H1 (cell line): ENCODE measurements around the gene TMEM108. TPM values are rescaled to one million over a fixed set of nuclear protein-coding genes. Genes with fewer than 3 reads are reported as not detected.

Source experiments
- CTCF ChIA-PET: fragments of 300-600 bp; sonication (Branson Sonifier 250); formaldehyde crosslinking; loops from one replicate; lab custom pipeline; 2021; ENCODE audit not compliant: partially characterized antibody; lab: Charles Lee
- POLR2A ChIA-PET: fragments of 300-600 bp; sonication (Branson Sonifier 250); formaldehyde crosslinking; loops from one replicate; lab custom pipeline; 2021; ENCODE audit warnings: inconsistent platforms; ENCODE audit not compliant: partially characterized antibody; lab: Charles Lee
- DNase-seq, 2 experiments: peaks; one replicate each; pipeline versions ENCODE4 v3.0.0 to v3.0.0-alpha.2; 2010 to 2022; ENCODE audit warnings: low spot score in 2 of 2, low read depth in 1 of 2, mixed read lengths in 1 of 2
- FAIRE-seq: peaks from 2 replicates; lab custom pipeline; 2011; peaks lifted over from hg19 to GRCh38; lab: Jason Lieb, UNC
- H2AFZ ChIP-seq: 2 replicates; pipeline ENCODE4 v1.8.1; 2012; ENCODE audit warnings: low read length, inconsistent platforms
- H2AK5ac ChIP-seq: 2 replicates; pipeline ENCODE4 v1.6.1; 2013; ENCODE audit warnings: low read depth, low read length
- H2BK120ac ChIP-seq: replicated peaks from 2 replicates; pipeline ENCODE3; 2013; ENCODE audit warnings: low read depth, low read length, inconsistent platforms
- H2BK12ac ChIP-seq: 2 replicates; pipeline ENCODE4 v1.6.1; 2013; ENCODE audit warnings: low read depth, low read length
- H2BK15ac ChIP-seq: 2 replicates; pipeline ENCODE4 v1.6.1; 2013; ENCODE audit warnings: low read length
- H2BK20ac ChIP-seq: 2 replicates; pipeline ENCODE4 v1.6.1; 2013; ENCODE audit warnings: low read length
- H2BK5ac ChIP-seq: 2 replicates; pipeline ENCODE4 v1.6.1; 2013; ENCODE audit warnings: low read depth, low read length
- H3K14ac ChIP-seq: 2 replicates; pipeline ENCODE4 v1.6.1; 2013; ENCODE audit warnings: inconsistent platforms; ENCODE audit not compliant: insufficient read length
- H3K18ac ChIP-seq: 2 replicates; pipeline ENCODE4 v1.6.1; 2013; ENCODE audit warnings: low read length; ENCODE audit errors: extremely low read depth
- H3K23ac ChIP-seq: 2 replicates; pipeline ENCODE4 v1.6.1; 2013; ENCODE audit warnings: inconsistent platforms; ENCODE audit not compliant: insufficient read length
- H3K23me2 ChIP-seq: 2 replicates; pipeline ENCODE4 v1.6.1; 2013; ENCODE audit warnings: low read depth, low read length
- H3K27ac ChIP-seq: 2 replicates; pipeline ENCODE4 v1.6.1; 2011; ENCODE audit warnings: low read depth, low read length, inconsistent platforms
- H3K27me3 ChIP-seq, 4 experiments: replicated peaks in 1 of 4; 1 replicate in 1 of 4; 2 replicates in 3 of 4; pipeline versions ENCODE4 v1.6.1 to v1.8.1; 2011 to 2013; ENCODE audit warnings: low read length in 3 of 4, mild to moderate bottlenecking in 3 of 4, inconsistent platforms in 2 of 4, mixed read lengths in 2 of 4, moderate library complexity in 1 of 4; ENCODE audit not compliant: control insufficient read depth in 3 of 4, insufficient read depth in 3 of 4; ENCODE audit errors: extremely low read depth in 1 of 4
- H3K36me3 ChIP-seq, 4 experiments: 2 replicates each; pipeline versions ENCODE4 v1.6.1 to v1.8.1; 2011 to 2013; ENCODE audit warnings: mild to moderate bottlenecking in 4 of 4, low read length in 3 of 4, moderate library complexity in 2 of 4, control low read depth in 1 of 4, inconsistent platforms in 1 of 4; ENCODE audit not compliant: insufficient read depth in 4 of 4, control insufficient read depth in 2 of 4
- H3K4ac ChIP-seq: replicated peaks from 2 replicates; pipeline ENCODE3; 2013; ENCODE audit warnings: low read length, low read depth, mixed read lengths, inconsistent platforms; ENCODE audit not compliant: insufficient read length
- H3K4me1 ChIP-seq, 4 experiments: replicated peaks in 1 of 4; 1 replicate in 1 of 4; 2 replicates in 3 of 4; pipeline versions ENCODE4 v1.6.1 to v1.8.1; 2011 to 2013; ENCODE audit warnings: low read length in 3 of 4, inconsistent platforms in 2 of 4, mixed read lengths in 1 of 4; ENCODE audit not compliant: insufficient read depth in 4 of 4, control insufficient read depth in 3 of 4
- H3K4me2 ChIP-seq, 2 experiments: 2 replicates each; pipeline versions ENCODE4 v1.6.1 to v1.8.1; 2011 to 2013; ENCODE audit warnings: low read depth in 2 of 2, low read length in 2 of 2, control low read depth in 1 of 2, inconsistent platforms in 1 of 2, mild to moderate bottlenecking in 1 of 2; ENCODE audit not compliant: insufficient read depth in 1 of 2
- H3K4me3 ChIP-seq, 4 experiments: fragments of 200-600, 300-600 bp in 1 of 4; sonication (generic), shearing (Covaris generic), sonication (Bioruptor Twin) in 1 of 4; 2 replicates each; pipeline versions ENCODE4 v1.5.1 to v1.8.1; 2011 to 2016; ENCODE audit warnings: low read length in 4 of 4, low read depth in 3 of 4, control low read depth in 2 of 4, inconsistent platforms in 2 of 4, mild to moderate bottlenecking in 2 of 4, mixed read lengths in 1 of 4, moderate library complexity in 1 of 4; ENCODE audit not compliant: insufficient read depth in 2 of 4; ENCODE audit errors: extremely low read depth in 1 of 4
- H3K56ac ChIP-seq: replicated peaks from 2 replicates; pipeline ENCODE3; 2013; ENCODE audit warnings: low read depth, mild to moderate bottlenecking, mixed read lengths, low read length, inconsistent platforms; ENCODE audit not compliant: insufficient read length
- H3K79me1 ChIP-seq: 2 replicates; pipeline ENCODE4 v1.6.1; 2013; ENCODE audit warnings: low read depth, low read length, control low read depth
- H3K79me2 ChIP-seq, 2 experiments: 2 replicates each; pipeline versions ENCODE4 v1.6.1 to v1.8.1; 2012 to 2013; ENCODE audit warnings: low read length in 2 of 2, mild to moderate bottlenecking in 2 of 2, inconsistent platforms in 1 of 2; ENCODE audit not compliant: insufficient read depth in 2 of 2, control insufficient read depth in 1 of 2
- H3K9ac ChIP-seq, 4 experiments: replicated peaks in 1 of 4; 1 replicate in 1 of 4; 2 replicates in 3 of 4; pipeline versions ENCODE4 v1.6.1 to v1.8.1; 2011 to 2013; ENCODE audit warnings: low read depth in 3 of 4, low read length in 3 of 4, control low read depth in 2 of 4, mild to moderate bottlenecking in 2 of 4, moderate library complexity in 2 of 4, inconsistent platforms in 1 of 4; ENCODE audit errors: extremely low read depth in 1 of 4
- H3K9me3 ChIP-seq, 2 experiments: 2 replicates each; pipeline versions ENCODE4 v1.6.1 to v1.8.1; 2012 to 2013; ENCODE audit warnings: mild to moderate bottlenecking in 2 of 2, moderate library complexity in 2 of 2, control low read depth in 1 of 2, inconsistent platforms in 1 of 2, low read depth in 1 of 2, low read length in 1 of 2, mixed read lengths in 1 of 2; ENCODE audit not compliant: insufficient read depth in 2 of 2
- H4K20me1 ChIP-seq, 2 experiments: replicated peaks in 1 of 2; 2 replicates each; pipeline versions ENCODE3 to v1.8.1; 2011 to 2013; ENCODE audit warnings: inconsistent platforms in 2 of 2, low read length in 2 of 2, mild to moderate bottlenecking in 1 of 2; ENCODE audit not compliant: insufficient read depth in 2 of 2, control insufficient read depth in 1 of 2
- H4K5ac ChIP-seq: 2 replicates; pipeline ENCODE4 v1.6.1; 2013; ENCODE audit warnings: low read length, low read depth, mixed read lengths, inconsistent platforms; ENCODE audit not compliant: insufficient read length
- H4K8ac ChIP-seq: 2 replicates; pipeline ENCODE4 v1.8.0; 2013; ENCODE audit warnings: mild to moderate bottlenecking, moderate library complexity, low read length, inconsistent platforms; ENCODE audit not compliant: insufficient read depth; ENCODE audit errors: extremely low read depth
- H4K91ac ChIP-seq: replicated peaks from 2 replicates; pipeline ENCODE3; 2013; ENCODE audit warnings: low read length, mixed read lengths, inconsistent platforms; ENCODE audit not compliant: insufficient read length
- CBX5 ChIP-seq: fragments of 300-800, 300-1000 bp; sonication (generic); IDR thresholded peaks from 2 replicates; pipeline ENCODE4 v1.7.1; 2016; ENCODE audit warnings: antibody characterized with exemption, low read length, low read depth
- SIRT6 ChIP-seq: IDR thresholded peaks from one replicate; pipeline ENCODE4 v1.7.1; 2012; ENCODE audit warnings: low read length, inconsistent platforms
- TAF7 ChIP-seq: optimal IDR thresholded peaks from 2 replicates; pipeline ENCODE3; 2011; ENCODE audit warnings: low read depth, mild to moderate bottlenecking, inconsistent platforms, low read length, moderate library complexity, borderline replicate concordance
- WGBS, 2 experiments: shearing (Covaris generic) in 1 of 2; methylation state at CpG; one replicate each; pipeline versions ENCODE4 v1.1.6 to v1.1.7; 2013 to 2015; ENCODE audit warnings: low lambda C conversion rate in 2 of 2, mixed read lengths in 2 of 2, inconsistent platforms in 1 of 2, low coverage in 1 of 2, missing lambda C conversion rate in 1 of 2; ENCODE audit not compliant: insufficient replicate concordance in 2 of 2, insufficient coverage in 1 of 2, insufficient read length in 1 of 2; ENCODE audit errors: extremely low coverage in 1 of 2, missing lambda C conversion rate in 1 of 2; 5-methylcytosine and 5-hydroxymethylcytosine counted together
- polyA plus RNA-seq, 7 experiments: library from polyadenylated mRNA; depleted of rRNA in 3 of 7; stranded (reverse) in 5 of 7; unstranded in 2 of 7; fragments of >200 nt in 5 of 7; fragments of 200-250 nt in 2 of 7; gene quantifications; 1 replicate in 5 of 7; 2 replicates in 1 of 7; 4 replicates in 1 of 7; pipeline versions ENCODE4 v1.2.1 to v1.2.3, GENCODE V29; 2011 to 2013; ENCODE audit warnings: missing spikeins in 2 of 7, mixed read lengths in 2 of 7
- total RNA-seq: library from RNA; stranded (reverse); fragmentation: NEBNext Ultra II Directional; extraction: Animal tissue kit (Norgen Biotek cat#: 25700); gene quantifications from 2 replicates; pipeline ENCODE4 v1.2.1, GENCODE V29; 2021
- TF ChIP-seq, protein P1 (sequence below), 3 experiments: IDR thresholded peaks; 1 replicate in 2 of 3; 2 replicates in 1 of 3; pipeline versions ENCODE4 v1.5.1 to v1.6.1; 2011; ENCODE audit warnings: low read length in 3 of 3, mild to moderate bottlenecking in 3 of 3, inconsistent platforms in 2 of 3, low read depth in 1 of 3, moderate library complexity in 1 of 3; ENCODE audit not compliant: insufficient read depth in 1 of 3; ENCODE audit errors: control extremely low read depth in 1 of 3
- TF ChIP-seq, protein P2 (sequence below): IDR thresholded peaks from 2 replicates; pipeline ENCODE4 v1.6.1; 2011; ENCODE audit warnings: low read length, improper control_type of control experiment
- TF ChIP-seq, protein P3 (sequence below): IDR thresholded peaks from 2 replicates; pipeline ENCODE4 v1.6.1; 2011; ENCODE audit warnings: low read depth, mild to moderate bottlenecking, low read length; ENCODE audit not compliant: insufficient read depth

Gene TMEM108
- total and polyA plus RNA-seq, 2 of the 8 experiments (the other 6 are each of a cell fraction or from before 2014, with no cell fraction given) = 14.3 to 16.2 TPM

DNA sequence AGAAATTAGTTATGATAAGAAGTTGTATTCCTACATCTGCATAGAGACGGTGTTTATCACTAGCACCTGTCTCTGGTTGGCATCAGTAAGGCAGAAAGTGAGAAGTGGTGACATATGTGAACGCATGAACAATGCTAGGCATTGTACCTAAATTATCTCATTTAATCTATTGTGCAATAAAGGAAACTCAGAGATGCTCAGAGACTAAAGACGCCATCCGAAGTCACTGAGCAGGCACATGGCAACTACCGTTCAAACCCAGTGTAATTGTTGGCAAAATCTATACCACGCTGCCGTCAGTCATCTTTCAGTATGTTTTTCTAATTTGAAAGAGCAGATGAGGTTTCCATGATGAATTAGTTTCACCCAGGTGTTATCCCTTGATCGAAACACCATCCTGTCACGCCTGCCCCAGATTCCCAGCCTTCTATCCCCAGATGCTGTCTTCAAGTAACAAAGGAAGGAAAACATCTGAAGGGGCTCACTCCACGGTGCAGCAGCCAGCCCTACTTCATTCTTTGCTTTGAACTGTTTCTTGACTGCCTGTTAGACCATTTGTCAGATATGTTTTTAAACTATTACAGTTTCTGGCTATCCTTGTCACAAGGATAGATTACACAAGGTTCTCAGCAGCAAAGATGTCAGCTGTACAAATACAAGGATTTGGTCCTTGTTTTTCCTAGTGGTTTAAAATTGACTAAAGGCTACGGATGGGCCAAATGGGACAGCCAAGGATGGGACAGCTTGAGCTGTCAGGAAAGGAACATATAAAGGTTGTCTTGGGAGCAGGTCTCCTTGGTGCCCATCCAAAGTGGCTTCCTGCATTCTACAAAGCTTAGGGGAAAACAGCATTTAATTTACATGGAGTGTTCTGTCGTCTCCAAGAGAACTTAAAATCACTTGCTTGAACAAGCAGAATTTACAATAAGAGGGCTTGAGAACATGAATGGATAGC, 99.1 kb downstream of the TMEM108 start:
- WGBS, 2 experiments = 89% methylated on average over 12 of the region's 12 CpGs; no CpG with 5 or more reads in 1 of the 2 experiments
- Histone ChIP-seq H3K23me2 (no peaks in the 10 kb centered on the region), H3K4me2 (no peak overlapping the region), H3K4ac (no peak overlapping the region), H3K9me3 (no peaks in the 10 kb centered on the region), H3K4me3 (no peak overlapping the region), H4K91ac (no peak overlapping the region), H3K14ac (no peak overlapping the region), H3K18ac (no peak overlapping the region), H2BK15ac (no peak overlapping the region), H4K20me1 (no peaks in the 10 kb centered on the region), H3K56ac (no peak overlapping the region), H3K4me1 (peaks cover 0 to 4% (median 1%) of the 10 kb centered on the region in 4 experiments; a peak in 3 of 7 replicates), H2AFZ (no peak overlapping the region), H2AK5ac (no peak overlapping the region), H3K23ac (no peak overlapping the region), H2BK12ac (no peak overlapping the region; the same call in 1 of the 2 replicates), H3K27me3 (no peaks in the 10 kb centered on the region), H4K8ac (no peak overlapping the region), H2BK20ac (no peak overlapping the region), H2BK5ac (no peak overlapping the region), H3K79me2 (no peaks in the 10 kb centered on the region), H2BK120ac (no peak overlapping the region), H3K79me1 (no peaks in the 10 kb centered on the region), H4K5ac (no peak overlapping the region), H3K36me3 (no peaks in the 10 kb centered on the region), H3K9ac (no peak overlapping the region), H3K27ac (no peak overlapping the region)
- no peak for DNase-seq
- ChIA-PET CTCF (interaction anchor here (1.1 to 1.4 kb wide), 2 partner anchors 31 to 59 kb away, joined by 3 read pairs; no protein-coding TSS in a partner anchor), POLR2A (no interaction called here)
- peak; percentile 13 for FAIRE-seq
- TF ChIP-seq CBX5 = no peak
- no peak for TF ChIP-seq SIRT6
- TF ChIP-seq TAF7 = no peak
- TF ChIP-seq, protein P1, sequence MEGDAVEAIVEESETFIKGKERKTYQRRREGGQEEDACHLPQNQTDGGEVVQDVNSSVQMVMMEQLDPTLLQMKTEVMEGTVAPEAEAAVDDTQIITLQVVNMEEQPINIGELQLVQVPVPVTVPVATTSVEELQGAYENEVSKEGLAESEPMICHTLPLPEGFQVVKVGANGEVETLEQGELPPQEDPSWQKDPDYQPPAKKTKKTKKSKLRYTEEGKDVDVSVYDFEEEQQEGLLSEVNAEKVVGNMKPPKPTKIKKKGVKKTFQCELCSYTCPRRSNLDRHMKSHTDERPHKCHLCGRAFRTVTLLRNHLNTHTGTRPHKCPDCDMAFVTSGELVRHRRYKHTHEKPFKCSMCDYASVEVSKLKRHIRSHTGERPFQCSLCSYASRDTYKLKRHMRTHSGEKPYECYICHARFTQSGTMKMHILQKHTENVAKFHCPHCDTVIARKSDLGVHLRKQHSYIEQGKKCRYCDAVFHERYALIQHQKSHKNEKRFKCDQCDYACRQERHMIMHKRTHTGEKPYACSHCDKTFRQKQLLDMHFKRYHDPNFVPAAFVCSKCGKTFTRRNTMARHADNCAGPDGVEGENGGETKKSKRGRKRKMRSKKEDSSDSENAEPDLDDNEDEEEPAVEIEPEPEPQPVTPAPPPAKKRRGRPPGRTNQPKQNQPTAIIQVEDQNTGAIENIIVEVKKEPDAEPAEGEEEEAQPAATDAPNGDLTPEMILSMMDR (IDR thresholded peaks at IDR 0.05; ENCODE audit: control extremely low read depth in 1 of 3, insufficient read depth in 1 of 3, low read depth in 1 of 3, low read length in 3 of 3) = no peak
- TF ChIP-seq, protein P2, sequence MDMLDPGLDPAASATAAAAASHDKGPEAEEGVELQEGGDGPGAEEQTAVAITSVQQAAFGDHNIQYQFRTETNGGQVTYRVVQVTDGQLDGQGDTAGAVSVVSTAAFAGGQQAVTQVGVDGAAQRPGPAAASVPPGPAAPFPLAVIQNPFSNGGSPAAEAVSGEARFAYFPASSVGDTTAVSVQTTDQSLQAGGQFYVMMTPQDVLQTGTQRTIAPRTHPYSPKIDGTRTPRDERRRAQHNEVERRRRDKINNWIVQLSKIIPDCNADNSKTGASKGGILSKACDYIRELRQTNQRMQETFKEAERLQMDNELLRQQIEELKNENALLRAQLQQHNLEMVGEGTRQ = no peak
- TF ChIP-seq, protein P3, sequence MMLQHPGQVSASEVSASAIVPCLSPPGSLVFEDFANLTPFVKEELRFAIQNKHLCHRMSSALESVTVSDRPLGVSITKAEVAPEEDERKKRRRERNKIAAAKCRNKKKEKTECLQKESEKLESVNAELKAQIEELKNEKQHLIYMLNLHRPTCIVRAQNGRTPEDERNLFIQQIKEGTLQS = no peak
